Measurements from ENCODE around the gene STARD10.
"Not testable (repeated sequence)": the region's sequence is repeated elsewhere in the genome, so short reads cannot be mapped to it uniquely, and the experiment has no call there.

STARD10 gene

DNA sequence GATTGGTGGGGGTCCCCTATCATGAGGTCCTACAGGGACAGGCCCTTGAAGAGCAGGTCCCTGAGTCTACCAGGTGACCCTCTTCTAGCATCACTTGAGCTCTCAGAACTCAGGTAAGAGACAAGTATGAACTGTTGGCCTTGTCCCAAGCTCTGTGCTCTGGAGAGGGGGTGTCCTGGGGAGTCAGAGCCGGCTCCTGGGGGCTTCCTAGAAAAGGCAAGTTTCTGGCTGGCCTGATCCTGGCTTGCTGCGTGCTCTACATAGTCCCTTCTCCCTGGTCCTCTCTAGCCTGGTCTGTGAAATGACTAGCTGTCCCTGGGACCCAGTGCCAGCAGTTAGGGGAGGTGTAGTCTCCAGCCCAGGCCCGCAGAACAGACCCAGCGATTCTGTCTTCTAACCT is 31.8 kb upstream of the STARD10 start:
- DNase-seq: no peak

DNA sequence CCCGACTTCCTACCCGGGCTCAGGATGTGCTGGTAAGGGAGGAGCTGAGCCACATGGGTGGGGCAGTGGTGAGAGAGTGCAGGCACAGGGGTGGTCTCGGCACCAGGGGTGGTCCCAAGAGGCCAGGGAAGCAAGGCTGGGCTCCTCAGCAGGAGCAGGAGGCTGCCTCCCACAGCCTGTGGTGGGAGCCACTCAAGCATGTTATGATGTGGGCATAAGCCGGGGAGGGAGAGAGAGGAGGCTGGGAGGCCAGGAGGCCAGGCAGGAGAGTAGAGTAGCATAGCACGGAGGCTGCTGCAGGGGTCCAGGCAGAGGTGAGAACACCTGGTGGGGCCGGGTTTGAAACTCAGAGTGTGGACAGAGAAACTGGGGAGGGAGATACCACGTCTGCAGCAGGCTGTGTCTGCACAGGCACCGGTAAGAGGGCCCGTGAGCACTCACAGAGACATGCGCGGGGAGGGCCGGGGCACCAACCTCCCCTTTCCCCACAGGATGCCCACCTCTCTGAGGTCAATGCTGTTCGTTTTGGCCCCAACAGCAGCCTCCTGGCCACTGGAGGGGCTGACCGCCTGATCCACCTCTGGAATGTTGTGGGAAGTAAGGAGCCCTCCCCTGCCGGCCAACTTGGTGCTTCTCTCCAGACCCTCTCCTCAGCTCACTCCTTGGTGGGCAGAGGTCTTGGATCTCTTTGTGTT is 31.1 kb upstream of the STARD10 start:
- DNase-seq: no peak

DNA sequence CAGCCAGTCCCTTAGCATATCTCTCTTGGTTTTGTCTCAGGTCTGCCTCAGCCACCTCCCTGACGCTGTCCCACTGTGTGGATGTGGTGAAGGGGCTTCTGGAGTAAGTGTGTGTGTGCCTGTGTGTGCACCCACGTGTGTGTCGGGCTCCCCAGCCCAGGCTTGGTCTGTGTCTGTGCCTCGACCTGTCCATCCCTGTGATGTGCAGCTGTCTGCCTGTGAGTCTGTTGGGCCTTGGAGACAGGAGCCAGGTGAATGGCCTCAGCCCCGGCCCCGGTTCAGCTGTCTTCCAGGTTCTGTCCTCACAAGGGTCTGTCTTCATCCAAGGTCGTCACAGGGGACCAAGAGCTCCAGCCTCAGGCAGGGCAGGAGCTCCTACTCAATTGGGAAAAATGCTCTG is 30.2 kb upstream of the STARD10 start:
- no peak for DNase-seq

DNA sequence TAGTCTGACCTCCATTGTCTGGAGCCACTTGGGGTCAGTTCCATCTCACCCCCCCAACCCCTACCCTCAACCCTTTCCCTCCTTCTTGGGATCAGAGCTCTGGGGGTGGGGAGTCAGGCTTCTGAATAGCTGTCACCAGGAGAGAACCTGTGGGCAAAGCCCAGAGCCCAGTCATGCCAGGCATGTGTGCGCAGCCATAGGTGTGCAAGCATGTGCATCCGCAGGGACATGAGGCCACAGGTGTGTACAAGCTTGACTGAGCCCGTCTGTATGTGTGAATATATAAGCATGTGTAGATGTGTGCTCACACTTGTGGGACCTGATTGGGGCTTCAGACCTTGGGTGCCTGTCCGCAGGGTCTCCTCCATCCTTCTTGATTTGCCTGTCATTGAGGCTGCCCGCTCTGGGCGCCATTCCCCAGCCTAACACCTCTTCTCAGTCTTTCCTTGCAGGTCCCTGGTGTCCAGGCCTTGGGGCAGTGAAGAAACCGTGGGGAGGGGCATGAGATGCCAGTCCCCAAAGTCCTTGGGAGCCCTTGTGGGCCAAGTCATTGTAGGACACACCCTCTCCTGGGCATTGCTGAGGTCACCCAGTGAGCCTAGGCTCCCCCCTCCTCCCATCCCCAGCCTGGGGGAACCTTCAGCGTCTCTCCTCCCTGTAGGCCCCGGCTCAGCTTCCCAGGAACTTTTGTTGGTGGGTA is 29.4 kb upstream of the STARD10 start:
- DNase-seq: no peak

DNA sequence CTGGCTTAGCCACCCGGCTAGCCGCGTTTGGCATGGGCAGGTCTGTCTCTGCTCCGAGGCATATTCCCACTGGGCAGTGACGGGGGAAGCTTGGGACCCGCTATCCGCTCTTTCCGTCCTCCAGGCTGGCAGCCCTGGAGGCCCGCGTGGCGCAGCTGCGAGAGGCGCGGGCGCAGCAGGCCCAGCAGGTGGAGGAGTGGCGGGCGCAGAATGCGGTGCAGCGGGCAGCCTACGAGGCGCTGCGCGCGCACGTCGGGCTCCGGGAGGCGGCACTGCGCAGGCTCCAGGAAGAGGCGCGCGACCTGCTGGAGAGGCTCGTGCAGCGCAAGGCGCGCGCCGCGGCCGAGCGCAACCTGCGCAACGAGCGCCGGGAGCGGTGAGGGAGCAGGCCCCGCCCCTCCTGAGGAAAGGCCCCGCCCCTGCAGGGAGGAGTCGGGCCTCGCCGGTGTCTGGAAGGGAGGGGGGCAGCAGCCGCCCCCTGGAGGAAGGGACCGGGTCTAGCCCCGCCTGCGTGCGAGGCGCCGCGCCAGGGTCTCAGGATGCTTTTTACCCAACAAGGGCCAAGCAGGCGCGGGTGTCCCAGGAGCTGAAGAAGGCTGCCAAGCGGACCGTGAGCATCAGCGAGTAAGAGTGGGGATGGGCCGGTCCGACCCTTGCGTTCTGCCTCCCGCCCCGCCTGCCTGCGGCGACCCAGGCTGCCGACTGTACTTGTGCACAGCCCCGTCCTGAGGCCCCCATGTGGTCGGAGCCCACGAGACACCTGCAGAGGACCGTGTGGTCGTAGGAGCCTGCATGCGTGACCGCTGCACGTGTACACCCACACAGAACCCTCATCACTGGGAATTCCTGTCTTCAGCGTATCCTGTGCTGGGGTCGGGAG is 28.3 kb upstream of the STARD10 start:
- peak; percentile 52 for DNase-seq

DNA sequence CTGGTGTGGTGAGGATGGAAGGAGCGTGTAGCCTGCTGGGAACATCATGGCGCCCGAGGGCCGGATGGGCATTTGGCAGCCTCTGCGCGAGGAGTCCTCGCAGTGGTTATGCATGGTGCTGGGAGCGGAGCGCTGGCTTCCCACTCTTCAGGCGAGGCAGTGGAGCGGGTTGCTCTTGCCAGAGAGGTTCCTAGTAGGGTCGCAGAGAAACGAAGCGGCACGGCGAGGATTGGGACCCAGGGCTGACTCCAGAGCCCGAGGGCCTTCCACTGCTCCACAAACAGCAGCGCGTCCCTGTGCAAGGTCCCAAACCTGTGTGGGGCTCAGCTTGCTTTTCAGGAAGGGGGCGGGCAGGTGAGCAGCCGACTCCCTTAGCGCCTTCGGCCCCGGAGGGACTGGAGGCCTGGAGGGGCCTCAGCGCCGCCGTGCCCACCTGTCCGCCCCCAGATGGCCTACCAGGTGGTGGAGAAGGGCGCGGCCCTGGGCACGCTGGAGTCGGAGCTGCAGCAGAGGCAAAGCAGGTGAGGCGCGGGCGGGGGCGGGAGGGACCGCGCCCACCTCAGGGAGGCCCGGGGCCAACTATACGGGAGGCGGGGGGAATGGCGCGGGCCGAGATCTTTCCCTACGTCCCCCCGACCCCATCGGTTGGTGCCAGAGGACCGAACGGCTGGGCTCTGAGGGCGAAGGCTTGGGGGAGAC is 27.5 kb upstream of the STARD10 start:
- DNase-seq: no peak

DNA sequence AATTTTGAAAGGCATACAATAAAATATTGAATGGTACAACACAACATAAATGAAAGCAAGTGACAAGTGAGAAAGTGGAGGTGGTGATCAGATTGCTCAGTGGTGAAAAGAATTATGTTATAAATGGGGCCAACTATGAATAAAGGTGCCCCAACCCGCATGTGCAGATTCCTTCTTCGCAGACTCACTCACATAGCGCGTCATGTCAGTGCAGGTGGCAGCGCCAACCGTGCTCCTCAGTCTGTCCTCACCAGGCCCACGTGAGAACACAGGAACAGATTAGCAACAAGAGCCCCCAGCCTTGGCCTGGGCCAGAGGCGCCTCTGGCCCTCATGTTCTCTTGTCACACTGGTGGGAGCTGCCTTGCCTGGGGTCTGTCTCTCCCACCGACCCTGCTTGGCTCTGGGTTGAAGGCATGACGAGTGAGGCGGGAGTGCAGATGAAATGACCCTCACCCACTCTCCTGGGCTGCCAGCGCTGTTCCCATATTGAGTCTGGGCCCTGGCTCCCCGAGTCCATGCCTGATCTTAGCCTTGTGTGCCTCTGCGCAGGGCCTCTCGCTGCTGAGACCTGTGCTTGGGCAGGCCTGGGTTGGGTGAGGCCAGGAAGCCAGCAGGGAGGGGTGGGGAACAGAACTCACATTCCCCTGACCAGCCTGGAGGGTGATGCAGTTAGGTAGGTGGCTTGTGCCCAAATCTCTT is 26.7 kb upstream of the STARD10 start:
- no peak for DNase-seq

DNA sequence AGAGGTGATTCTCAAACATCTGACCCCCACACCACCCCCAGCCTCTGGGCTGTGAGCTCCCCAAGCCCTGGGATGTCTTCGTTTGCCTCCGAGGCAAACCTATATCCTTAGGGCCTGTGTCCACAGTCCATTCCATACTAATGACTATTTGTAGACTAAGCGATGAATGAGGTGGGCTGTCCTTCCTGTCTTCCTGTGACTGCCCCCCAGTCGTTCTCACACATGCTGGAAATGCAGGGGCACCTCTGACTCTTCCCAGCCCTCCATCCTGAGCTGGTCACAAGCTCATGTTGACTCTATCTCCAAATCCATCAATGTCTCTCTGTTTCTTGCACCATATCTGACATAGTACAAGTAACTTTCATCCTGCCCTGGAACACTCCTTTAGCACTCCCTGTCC is 25.1 kb upstream of the STARD10 start:
- DNase-seq: no peak

DNA sequence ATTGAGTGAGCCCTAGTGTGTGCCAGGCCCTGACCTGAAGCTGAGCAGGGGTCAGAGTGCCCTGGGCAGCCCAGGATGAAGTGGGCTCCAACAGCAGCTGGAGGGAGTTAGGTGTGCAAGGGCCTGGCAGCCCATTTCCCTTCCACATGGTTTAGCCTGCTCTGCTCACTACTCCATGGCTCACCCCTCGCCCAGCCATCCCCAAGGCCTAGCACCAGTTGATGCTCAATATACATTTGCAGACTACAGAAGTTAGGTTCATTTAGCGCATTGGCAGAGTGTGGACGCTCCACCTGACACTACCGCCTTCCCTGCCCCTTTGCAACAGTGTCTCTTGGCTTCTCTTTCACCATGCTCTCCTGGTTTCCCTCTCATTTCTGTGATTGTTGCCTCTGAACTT is 24.1 kb upstream of the STARD10 start:
- no peak for DNase-seq

DNA sequence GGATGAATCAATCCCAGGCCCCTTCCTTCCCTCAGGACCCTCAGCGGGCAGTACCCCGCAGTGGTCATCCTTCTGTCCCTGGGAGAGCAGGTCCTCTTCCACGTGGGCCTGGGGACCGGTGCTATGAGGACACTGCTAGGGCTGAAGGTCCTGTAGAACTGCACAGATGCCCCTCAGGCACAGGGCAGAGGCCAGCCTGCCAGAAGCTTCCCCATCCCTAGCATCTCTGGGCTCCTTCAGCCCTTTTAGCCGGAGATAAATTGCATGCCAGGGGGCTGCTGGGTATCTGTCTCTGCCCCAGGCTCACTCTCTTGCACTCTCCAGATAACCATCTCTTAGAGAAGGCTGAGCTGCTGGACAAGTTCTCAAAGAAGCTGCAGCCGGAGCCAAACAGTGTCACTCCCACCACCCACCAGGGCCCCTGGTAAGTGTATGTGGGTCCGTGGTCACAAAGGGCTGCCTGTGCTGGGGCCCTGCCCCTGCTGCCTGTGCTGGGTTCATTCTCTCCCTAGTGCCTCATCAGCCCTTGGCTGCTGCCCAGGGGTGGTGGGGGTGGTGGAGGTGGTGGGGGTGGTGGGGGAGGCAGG is 22.6 kb upstream of the STARD10 start:
- no peak for DNase-seq

DNA sequence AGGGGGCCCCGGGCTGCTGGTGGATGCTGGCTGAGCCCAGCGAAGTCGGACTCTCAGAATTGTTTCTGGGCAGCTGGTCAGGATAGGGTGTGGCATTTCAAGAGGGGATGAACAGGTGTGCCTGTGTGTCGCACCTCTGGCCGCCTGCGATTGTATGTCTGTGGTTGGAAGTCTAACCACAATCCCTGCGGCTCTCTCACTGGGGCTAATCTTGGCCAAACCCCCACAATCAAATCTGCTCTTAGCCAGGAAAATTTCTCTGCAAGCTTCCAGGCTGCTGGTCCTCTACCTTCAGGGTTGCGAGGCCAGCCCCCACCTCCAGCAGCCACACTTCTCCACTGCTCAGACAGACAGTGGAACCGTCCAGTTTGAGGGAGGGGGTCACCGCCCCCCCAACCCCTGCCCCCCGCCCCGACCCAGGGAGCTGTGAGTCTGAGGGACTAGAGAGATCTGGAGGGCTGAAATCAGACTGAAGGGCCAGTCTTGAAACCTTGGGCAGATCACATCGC is 21.3 kb upstream of the STARD10 start:
- DNase-seq: no peak

DNA sequence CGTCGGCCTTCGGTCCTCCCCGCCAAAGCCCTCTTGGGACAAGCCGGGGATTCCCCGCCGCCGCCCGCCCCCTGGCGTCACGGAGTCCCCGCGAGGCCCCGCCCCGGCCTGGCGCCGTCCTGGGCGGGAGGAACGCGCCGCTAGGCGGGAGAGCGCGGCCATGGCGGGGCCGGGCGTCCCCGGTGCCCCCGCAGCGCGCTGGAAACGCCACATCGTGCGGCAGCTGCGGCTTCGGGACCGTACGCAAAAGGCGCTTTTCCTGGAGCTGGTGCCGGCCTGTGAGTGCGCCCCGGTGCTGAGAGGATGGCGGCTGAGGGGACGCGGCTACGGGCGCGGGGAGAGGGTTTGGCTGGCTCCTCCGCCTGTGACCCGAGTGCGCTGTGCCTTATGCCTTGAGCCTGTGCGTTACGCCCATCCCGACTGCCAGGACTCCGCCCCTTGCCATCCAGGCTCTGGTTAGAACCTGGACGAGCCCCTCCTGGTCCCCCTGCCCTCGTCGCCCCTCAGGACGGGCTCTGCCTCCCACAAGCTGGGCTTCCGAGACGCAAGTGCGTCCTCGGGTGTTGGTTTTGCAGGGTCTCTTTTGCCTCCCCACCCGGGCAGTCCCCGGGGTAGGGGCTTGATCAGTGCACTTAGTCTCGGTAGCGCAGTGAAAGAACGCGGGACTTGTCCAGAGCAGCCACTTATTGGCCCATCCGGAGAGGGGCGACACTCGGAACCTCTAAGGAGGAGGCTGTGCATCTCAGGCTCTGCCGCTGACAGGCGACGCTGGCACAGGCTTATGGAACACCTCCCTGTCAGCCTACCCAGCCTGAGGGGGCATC is 20.7 kb upstream of the STARD10 start, which contains the start of gene ATG16L2:
Gene ATG16L2 (plus strand): TSS at position 126 of the 824 bp plus-strand sequence. CDS start 35 bp downstream, at position 161.
- DNase-seq: no peak

DNA sequence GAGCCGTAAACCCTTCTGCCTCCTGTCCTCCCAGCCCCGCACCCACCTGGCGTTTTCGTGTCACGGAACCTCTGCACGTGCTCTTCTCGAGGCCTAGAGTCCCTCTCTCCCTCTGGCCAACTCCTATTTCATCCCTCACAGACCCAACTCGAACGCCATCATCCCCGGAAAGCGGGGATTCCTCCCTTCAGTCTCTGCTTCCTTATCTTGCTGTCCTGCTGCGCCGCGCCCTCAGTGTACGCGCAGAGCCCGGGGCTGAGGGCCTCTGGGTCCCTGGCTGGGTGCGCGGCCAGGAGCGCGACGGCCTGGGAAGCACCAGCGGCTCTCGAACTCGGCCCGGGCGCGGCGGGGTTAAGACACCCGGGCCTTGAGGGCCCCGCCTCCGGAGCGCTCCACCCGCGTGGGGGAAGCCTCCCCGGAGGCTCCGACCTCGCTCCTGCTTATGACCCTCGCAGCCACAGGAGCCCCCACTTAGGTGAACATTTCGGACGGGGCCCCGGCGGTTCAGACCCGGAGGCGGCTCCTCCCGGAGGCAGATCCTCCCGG is 20.0 kb upstream of the STARD10 start:
- no peak for DNase-seq

DNA sequence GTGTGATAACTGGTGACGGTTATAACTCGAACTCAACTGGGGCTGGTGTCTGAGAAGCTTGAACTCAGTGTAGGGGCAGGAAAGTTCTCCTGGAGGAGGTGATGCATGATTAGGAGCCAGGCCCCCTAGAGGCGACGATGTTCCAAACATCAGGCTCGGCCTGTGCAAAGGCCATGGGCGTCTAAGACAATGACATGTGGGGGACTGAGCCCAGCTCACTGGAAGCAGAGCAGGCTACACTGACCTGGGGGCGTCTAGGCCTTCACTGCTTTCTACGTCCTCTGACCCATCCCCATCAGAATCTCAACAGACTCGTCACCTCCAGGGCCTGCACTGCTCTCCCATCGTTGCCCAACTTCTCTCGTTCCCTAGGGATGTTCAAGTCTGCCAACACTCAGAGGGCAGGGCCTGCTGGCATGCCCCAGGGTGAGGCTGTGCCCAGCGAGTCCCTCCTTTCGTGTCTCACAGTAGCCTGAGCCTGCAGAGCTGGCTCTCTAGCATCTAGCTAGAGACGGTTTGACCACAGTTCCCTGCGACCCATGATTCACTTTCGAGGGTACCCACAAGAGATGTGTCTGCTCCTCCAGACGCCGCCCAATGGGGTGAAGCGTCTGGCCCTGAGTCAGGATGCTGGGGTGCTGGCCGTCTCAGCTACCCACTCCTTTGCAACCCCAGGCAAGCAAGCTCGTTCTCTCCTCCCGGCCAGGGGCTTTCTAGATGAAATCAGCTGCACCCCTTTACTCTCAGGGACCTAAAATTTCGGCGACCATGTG is 19.3 kb upstream of the STARD10 start:
- DNase-seq: no peak

DNA sequence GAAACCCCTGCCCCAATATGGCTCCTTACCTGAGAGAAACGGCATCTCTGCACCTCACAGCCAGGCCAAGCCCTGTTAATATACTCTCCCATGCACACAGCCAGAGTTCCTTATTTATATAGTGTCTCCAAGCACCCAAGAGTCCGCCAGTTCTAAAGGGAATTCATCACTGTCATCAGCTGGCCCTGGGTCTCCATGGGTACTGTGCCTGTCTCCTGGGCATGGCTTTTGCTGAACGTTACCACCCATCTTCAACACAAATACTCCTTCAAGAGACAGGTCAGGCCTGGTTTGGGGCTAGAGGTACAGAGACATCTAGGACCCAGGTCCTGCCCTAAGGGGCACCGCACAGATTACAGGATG is 18.7 kb upstream of the STARD10 start:
- DNase-seq: no peak

DNA sequence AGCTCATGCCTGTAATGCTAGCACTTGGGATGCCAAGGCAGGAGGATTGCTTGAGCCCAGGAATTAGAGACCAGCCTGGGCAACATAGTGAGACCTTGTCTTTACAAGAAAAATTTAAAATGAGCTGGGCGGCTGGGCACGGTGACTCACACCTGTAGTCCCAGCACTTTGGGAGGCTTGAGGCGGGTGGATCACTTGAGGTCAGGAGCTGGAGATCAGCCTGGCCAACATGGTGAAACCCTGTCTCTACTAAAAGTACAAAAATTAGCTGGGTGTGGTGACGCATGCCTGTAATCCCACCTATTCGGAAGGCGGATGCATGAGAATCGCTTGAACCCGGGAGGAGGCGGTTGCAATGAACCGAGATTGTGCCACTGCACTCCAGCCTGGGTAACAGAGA is 17.8 kb upstream of the STARD10 start:
- DNase-seq: not testable (repeated sequence)

DNA sequence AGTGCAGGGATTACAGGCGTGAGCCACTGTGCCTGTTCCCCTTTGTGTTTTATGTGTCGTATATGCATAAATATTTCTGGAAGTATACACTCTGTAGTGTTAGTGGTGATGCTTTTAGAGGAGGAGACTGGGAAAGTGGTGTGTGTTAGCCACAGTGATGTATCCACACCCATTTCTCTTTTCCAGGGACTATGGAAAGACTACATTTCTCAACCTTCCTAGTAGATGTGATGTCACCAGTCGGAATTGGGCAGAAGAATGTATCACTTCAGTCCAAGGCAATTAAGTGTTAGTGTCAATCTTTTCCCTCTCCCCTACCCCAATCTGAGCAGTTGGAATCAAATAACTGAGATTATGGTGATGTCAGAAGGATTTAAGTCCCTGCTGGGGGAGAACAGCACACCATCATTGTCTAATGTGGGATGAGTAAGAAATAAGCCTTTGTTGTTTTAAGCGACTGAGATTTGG is 14.5 kb upstream of the STARD10 start:
- DNase-seq: no peak

DNA sequence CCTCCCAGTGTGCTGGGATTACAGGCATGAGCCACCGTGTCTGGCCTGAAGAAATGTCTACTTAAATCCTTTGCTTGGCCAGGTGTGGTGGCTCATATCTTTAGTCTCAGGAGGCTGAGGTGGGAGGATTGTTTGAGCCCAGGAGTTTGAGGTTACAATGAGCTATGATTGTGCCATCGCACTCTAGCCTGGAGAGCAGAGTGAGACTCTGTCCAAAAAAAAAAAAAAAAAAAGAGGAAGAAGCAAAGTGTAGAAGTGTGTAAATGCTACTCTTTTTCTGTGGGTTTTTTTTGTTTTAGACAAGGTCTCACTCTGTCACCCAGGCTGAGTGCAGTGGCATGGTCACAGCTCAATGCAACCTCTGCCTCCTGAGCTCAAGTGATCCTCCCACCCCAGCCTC is 13.9 kb upstream of the STARD10 start:
- DNase-seq: no peak

DNA sequence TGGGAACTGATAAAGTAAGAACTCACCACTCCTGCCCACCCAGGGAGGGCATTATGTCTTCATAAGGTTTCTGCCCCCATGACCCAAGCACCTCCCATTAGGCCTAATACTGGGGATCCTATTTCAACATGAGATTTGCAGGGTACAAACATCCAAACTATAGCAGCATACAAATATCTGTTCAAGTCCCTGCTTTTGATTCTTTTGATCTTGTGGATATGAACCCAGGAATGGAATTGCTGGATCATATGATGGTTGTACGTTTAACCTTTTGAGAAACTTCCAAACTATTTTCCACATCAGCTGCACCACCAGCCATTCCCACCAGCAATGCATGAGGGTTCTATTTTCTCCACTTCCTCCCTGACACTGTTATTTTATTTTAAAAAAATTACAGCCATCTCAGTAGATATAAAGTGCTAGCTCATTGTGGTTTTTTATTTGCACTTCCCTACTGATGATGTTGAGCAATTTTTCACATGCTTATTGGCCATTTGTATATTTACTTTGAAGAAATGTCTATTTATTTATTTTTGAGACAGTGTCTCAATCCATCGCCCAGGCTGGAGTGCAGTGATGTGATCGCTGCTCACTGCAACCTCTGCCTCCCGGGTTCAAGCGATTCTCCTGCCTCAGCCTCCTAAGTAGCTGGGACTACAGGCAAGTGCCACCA is 13.3 kb upstream of the STARD10 start:
- DNase-seq: no peak
